ENCODE results near the gene TRNAU1AP. TPM values are rescaled to one million over a fixed set of nuclear protein-coding genes. Genes with fewer than 3 reads are reported as not detected.
"Not testable (repeated sequence)": the region's sequence is repeated elsewhere in the genome, so short reads cannot be mapped to it uniquely, and the experiment has no call there.

Gene TRNAU1AP
- total and polyA plus RNA-seq, 10 of the 15 experiments (the other 5 are each of a cell fraction or from before 2014, with no cell fraction given), result 24.3 to 67.0 (median 31.8) TPM

DNA sequence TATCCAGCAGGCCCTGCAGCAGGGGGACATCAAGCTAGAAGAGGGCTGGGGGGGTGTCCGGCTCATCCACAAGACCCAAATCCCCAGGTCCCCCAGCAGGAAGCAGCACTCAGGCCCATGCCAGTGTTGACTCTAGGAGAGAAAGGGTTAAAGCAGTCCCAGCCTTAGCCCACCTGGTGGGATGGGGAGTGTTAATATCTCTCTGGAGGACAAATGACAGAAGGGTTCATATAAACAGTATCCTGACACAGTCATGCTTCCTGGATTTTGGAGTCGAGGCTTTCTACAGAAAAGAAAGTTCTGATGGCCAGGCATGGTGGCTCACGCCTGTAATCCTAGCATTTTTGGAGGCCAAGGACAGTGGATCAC lies 41.1 kb downstream of the TRNAU1AP start:
- H3K9ac ChIP-seq (ENCODE audit: control insufficient read depth, insufficient read depth, low read length); ATAC-seq; SMC1A ChIA-PET (ENCODE audit: uncharacterized antibody, unreplicated experiment); H3K4me2 ChIP-seq (ENCODE audit: control insufficient read depth, insufficient read depth); H3K4me1 ChIP-seq (ENCODE audit: control insufficient read depth, insufficient read depth, low read length); H3K27me3 ChIP-seq (replicated peaks in 1 of 2; ENCODE audit: control insufficient read depth in 2 of 2, insufficient read depth in 2 of 2, low read length in 1 of 2); BruUV-seq (replicated peaks); DNase-seq (ENCODE audit: low read depth, low spot score); POLR2A ChIA-PET; RAD21 ChIA-PET (ENCODE audit: unreplicated experiment); H3K4me3 ChIP-seq; H2AFZ ChIP-seq (ENCODE audit: control insufficient read depth, low read depth, low read length); H3K9me3 ChIP-seq (replicated peaks; ENCODE audit: control insufficient read depth, insufficient read depth, low read length); FAIRE-seq; H3K36me3 ChIP-seq (ENCODE audit: control insufficient read depth in 2 of 2, insufficient read depth in 2 of 2, low read length in 1 of 2); H3K79me2 ChIP-seq (ENCODE audit: control insufficient read depth, insufficient read depth, low read length); in situ Hi-C loops (cut with MboI); H3K27ac ChIP-seq (ENCODE audit: control insufficient read depth, insufficient read depth); CTCF ChIA-PET; intact Hi-C loops (cut with micrococcal nuclease; ENCODE audit: unreplicated experiment); H4K20me1 ChIP-seq (ENCODE audit: control insufficient read depth, insufficient read depth): not testable (repeated sequence)
- WGBS (ENCODE audit: insufficient coverage, insufficient replicate concordance, low lambda C conversion rate, missing lambda C conversion rate), result 96% methylated on average over 3 of the region's 3 CpGs

DNA sequence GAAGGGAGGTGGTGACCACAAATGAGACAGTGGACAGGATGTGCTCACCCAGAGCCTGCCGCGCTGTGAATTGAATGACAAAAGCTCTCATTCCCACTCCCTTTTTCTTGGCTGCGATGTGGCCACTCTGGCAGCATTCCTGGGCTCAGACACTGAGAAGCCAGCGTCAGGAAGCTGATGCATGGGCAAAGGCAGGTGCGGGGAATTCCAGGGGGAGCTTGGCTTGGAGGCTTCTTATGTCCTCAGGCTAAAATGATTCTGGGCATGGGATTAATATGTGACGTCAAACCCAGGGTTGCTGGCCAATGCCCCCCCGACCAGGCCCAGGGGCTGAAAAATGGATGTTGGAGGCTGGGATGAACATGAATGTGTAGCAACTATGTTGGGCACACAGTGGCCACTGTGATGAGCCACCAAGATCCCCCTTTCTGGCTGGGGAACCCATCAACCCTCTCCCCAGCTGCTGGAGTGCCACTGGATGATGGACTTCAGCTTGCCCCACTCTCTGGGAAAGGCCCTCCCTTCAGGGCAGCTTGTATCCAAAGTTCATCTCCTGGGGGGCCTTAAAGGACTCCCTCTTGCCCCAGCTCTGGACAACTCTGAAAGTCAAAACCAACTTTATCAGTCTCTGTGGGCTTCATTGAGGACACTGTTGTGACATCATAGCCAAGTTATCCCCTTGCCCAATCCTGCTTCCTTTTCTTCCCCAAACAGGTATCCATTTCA lies 42.0 kb downstream of the TRNAU1AP start:
- H3K27ac ChIP-seq (ENCODE audit: control insufficient read depth, insufficient read depth); ATAC-seq; H3K79me2 ChIP-seq (ENCODE audit: control insufficient read depth, insufficient read depth, low read length); DNase-seq (ENCODE audit: low read depth, low spot score); H3K4me3 ChIP-seq; H3K9ac ChIP-seq (ENCODE audit: control insufficient read depth, insufficient read depth, low read length); H2AFZ ChIP-seq (ENCODE audit: control insufficient read depth, low read depth, low read length); SMC1A ChIA-PET (ENCODE audit: uncharacterized antibody, unreplicated experiment); H3K27me3 ChIP-seq (replicated peaks in 1 of 2; ENCODE audit: control insufficient read depth in 2 of 2, insufficient read depth in 2 of 2, low read length in 1 of 2); POLR2A ChIA-PET; in situ Hi-C loops (cut with MboI); H3K9me3 ChIP-seq (replicated peaks; ENCODE audit: control insufficient read depth, insufficient read depth, low read length); H4K20me1 ChIP-seq (ENCODE audit: control insufficient read depth, insufficient read depth); intact Hi-C loops (cut with micrococcal nuclease; ENCODE audit: unreplicated experiment); H3K36me3 ChIP-seq (ENCODE audit: control insufficient read depth in 2 of 2, insufficient read depth in 2 of 2, low read length in 1 of 2); CTCF ChIA-PET; H3K4me2 ChIP-seq (ENCODE audit: control insufficient read depth, insufficient read depth); FAIRE-seq; BruUV-seq (replicated peaks): not testable (repeated sequence)
- 96% methylated on average over 7 of the region's 7 CpGs for WGBS (ENCODE audit: insufficient coverage, insufficient replicate concordance, low lambda C conversion rate, missing lambda C conversion rate)
- peaks cover 13% of the 10 kb centered on the region for H3K4me1 ChIP-seq (ENCODE audit: control insufficient read depth, insufficient read depth, low read length)
- TF ChIP-seq ZBTB40 (IDR thresholded peaks at IDR 0.05; ENCODE audit: borderline replicate concordance), result peak; percentile 46; the same call in 1 of the 2 replicates
- RAD21 ChIA-PET (ENCODE audit: unreplicated experiment), result interaction anchor here (0.9 kb wide), 1 partner anchor 346 kb away, joined by 3 read pairs; no protein-coding TSS in a partner anchor

Measured in GM12878 (cell line).